Heart right ventricle (tissue), 16 donors: ENCODE data around the gene MEP1A. TPM values are rescaled to one million over a fixed set of nuclear protein-coding genes. Genes with fewer than 3 reads are reported as not detected.

ENCODE experiments used
- ATAC-seq, 8 donors: fragments of 200-7000 bp; cut with Tn5 transposase; one replicate each; pipeline ENCODE4 v1.9.1; 2020; ENCODE audit warnings: mild to moderate bottlenecking in 8 of 8, moderate library complexity in 8 of 8, moderate number of reproducible peaks in 1 of 8
- DNase-seq, 2 donors: peaks; one replicate each; pipeline ENCODE4 v3.0.0-alpha.2; 2020
- H3K27ac ChIP-seq, 10 donors: fragments of 200-600 bp; sonication (generic) in 2 of 10; one replicate each; pipeline versions ENCODE4 v1.5.0 to v1.8.0; 2020 to 2022; ENCODE audit warnings: mild to moderate bottlenecking in 3 of 10
- H3K27me3 ChIP-seq, 7 donors: fragments of 200-600 bp; one replicate each; pipeline ENCODE4 v1.8.0; 2021 to 2022; ENCODE audit warnings: mild to moderate bottlenecking in 2 of 7
- H3K36me3 ChIP-seq, 9 donors: fragments of 200-600 bp; sonication (generic) in 1 of 9; one replicate each; pipeline versions ENCODE4 v1.5.0 to v1.8.0; 2020 to 2022; ENCODE audit warnings: mild to moderate bottlenecking in 2 of 9
- H3K4me1 ChIP-seq, 9 donors: fragments of 200-600 bp; sonication (generic) in 1 of 9; one replicate each; pipeline versions ENCODE4 v1.5.0 to v1.8.0; 2020 to 2022; ENCODE audit warnings: mild to moderate bottlenecking in 4 of 9
- H3K4me3 ChIP-seq, 10 donors: fragments of 200-600 bp; sonication (generic) in 2 of 10; one replicate each; pipeline versions ENCODE4 v1.5.0 to v1.8.0; 2020 to 2022; ENCODE audit warnings: mild to moderate bottlenecking in 7 of 10, moderate library complexity in 2 of 10
- H3K9me3 ChIP-seq, 11 donors: fragments of 200-600 bp in 10 of 11; sonication (generic) in 2 of 11; one replicate each; pipeline versions ENCODE4 v1.5.0 to v1.8.0; 2013 to 2022; ENCODE audit warnings: mild to moderate bottlenecking in 2 of 11, control low read depth in 1 of 11, moderate library complexity in 1 of 11
- CTCF ChIP-seq, 9 donors: fragments of 200-600 bp; sonication (generic) in 2 of 9; IDR thresholded peaks; one replicate each; pipeline versions ENCODE4 v1.5.0 to v1.8.0; 2021 to 2022; ENCODE audit warnings: antibody characterized with exemption in 9 of 9, mild to moderate bottlenecking in 5 of 9, moderate library complexity in 1 of 9
- WGBS, 2 donors: extraction: QIAGEN DNeasy Blood & Tissue Kit; methylation state at CpG; one replicate each; pipeline ENCODE4 v1.1.7; 2013; ENCODE audit warnings: inconsistent platforms in 1 of 2; 5-methylcytosine and 5-hydroxymethylcytosine counted together
- intact Hi-C, 10 donors: fragments of 100-400 bp; cut with DNase I; formaldehyde crosslinking; loops; one replicate each; pipeline versions ENCODE4 v1.11.1 to v1.14.2; 2022
- polyA plus RNA-seq, 2 donors: library from polyadenylated mRNA; stranded (reverse); fragments of 200-250 nt; gene quantifications; one replicate each; pipeline ENCODE4 v1.2.3, GENCODE V29; 2013
- total RNA-seq, 10 donors: library from RNA; stranded (reverse); fragmentation: NEBNext Ultra II Directional in 3 of 10; extraction: Animal tissue kit (Norgen Biotek cat#: 25700) in 3 of 10; gene quantifications; one replicate each; pipeline versions ENCODE4 v1.2.1 to v1.2.4, GENCODE V29; 2021 to 2023
- donor health status: Arrhythmogenic right ventricular cardiomyopathy.
- donor health status: ischemic (EF 13 %, LVEDD 7.1; RV severe dilation, severe dysfunction).
- donor health status: healthy with polysubstance abuse.
- donor health status: DM: no; HTN: yes; CAD: no.
- donor health status: DM: no; HTN: no; CAD: no.
- donor health status: ischemic (EF 25% LVEDD 6.9; RV normal size, moderate dysfunction).
- donor health status: ischemic (EF 25% LVEDD 5.7; RV mildly dilated, moderate dysfunction).
- donor health status: healthy.
- donor health status: DM: yes; HTN: yes; CAD: no.
- donor health status: Ischemic cardiomyopathy.
- donor health status: ischemic (EF 35%, LVEDD 5.7; RV mildly dilated, moderate dysfunction).
- donor health status: nonischemic (EF 11% LVEDD 7.7; RV severe dilation, severe dysfunction).
- donor health status: DM: yes; HTN: yes; CAD: no.
- donor health status: PGD.
- donor health status: ischemic (EF 29% LVEDD 5.4; RV normal size, mild dysfunction).
- donor health status: nonischemic (EF 23%, LVEDD 6.1; RV moderate dilation, normal function).

Gene MEP1A
- total and polyA plus RNA-seq, 12 donors, result not detected

- no peak for TF ChIP-seq CTCF (IDR thresholded peaks at IDR 0.05)
- Histone ChIP-seq H3K4me1 (peaks cover 0 to 18% (median 2%) of the 10 kb centered on the region in 9 donors), H3K27ac (no peak overlapping the region), H3K4me3 (no peak overlapping the region), H3K27me3 (no peaks in the 10 kb centered on the region), H3K36me3 (peaks cover 0 to 92% (median 21%) of the 10 kb centered on the region in 9 donors), H3K9me3 (no peaks in the 10 kb centered on the region)
- DNase-seq (no peak), ATAC-seq (no peak)
- WGBS, 2 donors, result 88 to 93% methylated on average over 5 of the region's 5 CpGs
- intact Hi-C loops, result no loop called here
Observed at GRCh38 chr6:46879003-46879402, 85.8 kb downstream of the MEP1A start.

GRCh38 chr6:46882645-46883044 lies 89.5 kb downstream of the MEP1A start:
- DNase-seq, result no peak
- ATAC-seq, result no peak
- Histone ChIP-seq H3K36me3 (peaks cover 0 to 100% (median 21%) of the 10 kb centered on the region in 9 donors), H3K9me3 (no peaks in the 10 kb centered on the region), H3K27me3 (no peaks in the 10 kb centered on the region), H3K4me3 (no peak overlapping the region), H3K27ac (no peak overlapping the region), H3K4me1 (no peaks in the 10 kb centered on the region)
- intact Hi-C loops, result no loop called here
- WGBS, 2 donors, result 63 to 68% methylated on average over 2 of the region's 2 CpGs
- no peak for TF ChIP-seq CTCF (IDR thresholded peaks at IDR 0.05)

GRCh38 chr6:46888031-46888430 lies 94.8 kb downstream of the MEP1A start:
- no peak overlapping the region for H3K27ac ChIP-seq
- H3K4me3 ChIP-seq, result no peak overlapping the region
- H3K4me1 ChIP-seq, result peaks cover 0 to 25% (median 4%) of the 10 kb centered on the region in 9 donors
- intact Hi-C loops, result no loop called here
- no peaks in the 10 kb centered on the region for H3K27me3 ChIP-seq
- DNase-seq, result no peak
- no peak for ATAC-seq
- H3K9me3 ChIP-seq, result no peaks in the 10 kb centered on the region
- no peak for TF ChIP-seq CTCF (IDR thresholded peaks at IDR 0.05)
- WGBS, 2 donors, result 48 to 49% methylated on average over 3 of the region's 3 CpGs
- peaks cover 0 to 61% (median 0%) of the 10 kb centered on the region in 9 donors for H3K36me3 ChIP-seq

- intact Hi-C loops, result no loop called here
- no peak overlapping the region for H3K27ac ChIP-seq
- H3K4me1 ChIP-seq, result peaks cover 0 to 31% (median 7%) of the 10 kb centered on the region in 9 donors
- no peak overlapping the region for H3K4me3 ChIP-seq
- H3K27me3 ChIP-seq, result no peaks in the 10 kb centered on the region
- DNase-seq (no peak), ATAC-seq (no peak)
- no peaks in the 10 kb centered on the region for H3K9me3 ChIP-seq
- WGBS, 2 donors, result 85 to 87% methylated on average over 4 of the region's 4 CpGs
- TF ChIP-seq CTCF (IDR thresholded peaks at IDR 0.05), result no peak
- H3K36me3 ChIP-seq, result peaks cover 0 to 61% (median 0%) of the 10 kb centered on the region in 9 donors
Observed at GRCh38 chr6:46888578-46888977, 95.4 kb downstream of the MEP1A start.

Other genes starting within 250 kb of the MEP1A start
- gene CYP39A1, start 140.6 kb upstream of the MEP1A start, total RNA-seq, result 1 to 10 TPM; 4.1 to 7.5 (median 4.7) TPM
- gene CYP39A1, start 140.6 kb upstream of the MEP1A start, polyA plus RNA-seq, result 1 to 10 TPM; 2.9 to 4.0 TPM
- 10 to 100 TPM in 8 of 10 donors, 1 to 10 TPM in 2; 8.4 to 20.3 (median 13.9) TPM for gene SLC25A27, start 140.4 kb upstream of the MEP1A start, total RNA-seq
- gene SLC25A27, start 140.4 kb upstream of the MEP1A start, polyA plus RNA-seq, result 10 to 100 TPM in 1 of 2 donors, 1 to 10 TPM in 1; 5.8 to 82.7 TPM
- gene TDRD6, start 105.5 kb upstream of the MEP1A start, total RNA-seq, result 1 to 10 TPM in 1 of 10 donors, under 1 TPM in 9; 0.20 to 1.3 (median 0.54) TPM
- gene TDRD6, start 105.5 kb upstream of the MEP1A start, polyA plus RNA-seq, result 1 to 10 TPM in 1 of 2 donors, under 1 TPM in 1; 0.10 to 1.4 TPM
- gene PLA2G7, start 58.0 kb upstream of the MEP1A start, total RNA-seq, result 1 to 10 TPM in 1 of 10 donors, under 1 TPM in 3, not detected in 6; 0.12 to 4.0 (median 0.25) TPM
- under 1 TPM; 0.12 to 0.29 TPM for gene PLA2G7, start 58.0 kb upstream of the MEP1A start, polyA plus RNA-seq
- not detected for gene ANKRD66, start 46.5 kb upstream of the MEP1A start, total RNA-seq
- gene ANKRD66, start 46.5 kb upstream of the MEP1A start, polyA plus RNA-seq, result not detected
- 10 to 100 TPM; 27.1 to 92.1 (median 35.4) TPM for gene ADGRF5, start 128.5 kb downstream of the MEP1A start, total RNA-seq
- 10 to 100 TPM; 28.8 to 44.7 TPM for gene ADGRF5, start 128.5 kb downstream of the MEP1A start, polyA plus RNA-seq
- gene ADGRF1, start 248.9 kb downstream of the MEP1A start, total RNA-seq, result not detected
- gene ADGRF1, start 248.9 kb downstream of the MEP1A start, polyA plus RNA-seq, result not detected